CD14-positive monocyte (primary cell): Measurements from ENCODE around the gene CASP12. TPM values are rescaled to one million over a fixed set of nuclear protein-coding genes. Genes with fewer than 3 reads are reported as not detected.

Experiments
- DNase-seq, 3 donors: peaks; one replicate each; pipeline ENCODE4 v3.0.0-alpha.2; 2011 to 2022
- H2AFZ ChIP-seq: 2 replicates; pipeline ENCODE4 v1.6.0; 2012; ENCODE audit warnings: mild to moderate bottlenecking, low read depth, low read length, inconsistent platforms; ENCODE audit not compliant: insufficient read depth, poor library complexity, severe bottlenecking
- H3K27ac ChIP-seq, 2 donors: 1 replicate in 1 of 2; 2 replicates in 1 of 2; pipeline ENCODE4 v1.5.1; 2012 to 2013; ENCODE audit warnings: low read length in 2 of 2, control low read depth in 1 of 2, inconsistent platforms in 1 of 2, low read depth in 1 of 2, mild to moderate bottlenecking in 1 of 2
- H3K27me3 ChIP-seq, 2 donors: one replicate each; pipeline versions ENCODE4 v1.6.0 to v1.6.1; 2011 to 2013; ENCODE audit warnings: low read length in 2 of 2; ENCODE audit not compliant: control insufficient read depth in 2 of 2, insufficient read depth in 2 of 2
- H3K36me3 ChIP-seq, 2 donors: replicated peaks in 1 of 2; 1 replicate in 1 of 2; 2 replicates in 1 of 2; pipeline versions ENCODE4 v1.5.1 to v1.6.1; 2012 to 2013; ENCODE audit warnings: low read length in 2 of 2, control low read depth in 1 of 2, inconsistent platforms in 1 of 2, mild to moderate bottlenecking in 1 of 2; ENCODE audit not compliant: insufficient read depth in 2 of 2, control insufficient read depth in 1 of 2
- H3K4me1 ChIP-seq, 2 donors: 1 replicate in 1 of 2; 2 replicates in 1 of 2; pipeline versions ENCODE4 v1.5.1 to v1.6.1; 2012 to 2013; ENCODE audit warnings: low read length in 2 of 2, control low read depth in 1 of 2, inconsistent platforms in 1 of 2, mild to moderate bottlenecking in 1 of 2, moderate library complexity in 1 of 2; ENCODE audit not compliant: insufficient read depth in 2 of 2, control insufficient read depth in 1 of 2
- H3K4me2 ChIP-seq: replicated peaks from 2 replicates; pipeline ENCODE3; 2012; ENCODE audit warnings: low read length, moderate library complexity, mild to moderate bottlenecking; ENCODE audit not compliant: poor library complexity, severe bottlenecking; ENCODE audit errors: extremely low read depth
- H3K4me3 ChIP-seq, 3 experiments: fragments of 200-600 bp in 1 of 3; sonication (generic) in 1 of 3; replicated peaks in 1 of 3; 1 replicate in 2 of 3; 2 replicates in 1 of 3; pipeline ENCODE4 v1.5.1; 2011 to 2013; ENCODE audit warnings: low read length in 3 of 3, mild to moderate bottlenecking in 3 of 3, control low read depth in 2 of 3, low read depth in 2 of 3, inconsistent platforms in 1 of 3, moderate library complexity in 1 of 3
- H3K79me2 ChIP-seq: 2 replicates; pipeline ENCODE4 v1.6.0; 2012; ENCODE audit warnings: mild to moderate bottlenecking, control low read depth, inconsistent platforms, low read length, moderate library complexity; ENCODE audit not compliant: insufficient read depth
- H3K9ac ChIP-seq: 2 replicates; pipeline ENCODE4 v1.6.0; 2017; ENCODE audit warnings: low read length, mild to moderate bottlenecking; ENCODE audit not compliant: insufficient read depth, poor library complexity, severe bottlenecking
- H3K9me3 ChIP-seq, 2 donors: replicated peaks in 1 of 2; 1 replicate in 1 of 2; 2 replicates in 1 of 2; pipeline versions ENCODE4 v1.5.1 to v1.6.1; 2012 to 2013; ENCODE audit warnings: low read length in 2 of 2, control low read depth in 1 of 2; ENCODE audit not compliant: control insufficient read depth in 1 of 2, insufficient read depth in 1 of 2
- H4K20me1 ChIP-seq: 2 replicates; pipeline ENCODE4 v1.6.0; 2012; ENCODE audit warnings: mild to moderate bottlenecking, low read length, control low read depth, moderate library complexity; ENCODE audit not compliant: insufficient read depth
- H3K27ac Mint-ChIP-seq, 7 donors: one replicate each; pipeline ENCODE4 v1.8.0; 2020; ENCODE audit warnings: mild to moderate bottlenecking in 7 of 7, mixed read lengths in 7 of 7, moderate library complexity in 6 of 7, inconsistent platforms in 2 of 7
- H3K27me3 Mint-ChIP-seq, 3 donors: one replicate each; pipeline ENCODE4 v1.8.0; 2021 to 2022; ENCODE audit warnings: low read depth in 3 of 3, mild to moderate bottlenecking in 3 of 3, mixed read lengths in 3 of 3, moderate library complexity in 3 of 3, inconsistent platforms in 1 of 3
- H3K36me3 Mint-ChIP-seq, 2 donors: one replicate each; pipeline ENCODE4 v1.8.0; 2020; ENCODE audit warnings: mixed read lengths in 2 of 2, inconsistent platforms in 1 of 2, mild to moderate bottlenecking in 1 of 2
- H3K4me1 Mint-ChIP-seq: one replicate; pipeline ENCODE4 v1.8.0; 2020; ENCODE audit warnings: mild to moderate bottlenecking, mixed read lengths
- H3K4me3 Mint-ChIP-seq, 2 donors: one replicate each; pipeline ENCODE4 v1.8.0; 2020; ENCODE audit warnings: mild to moderate bottlenecking in 2 of 2, mixed read lengths in 2 of 2, moderate library complexity in 1 of 2
- H3K9me3 Mint-ChIP-seq, 7 donors: one replicate each; pipeline ENCODE4 v1.8.0; 2020 to 2022; ENCODE audit warnings: mixed read lengths in 7 of 7, mild to moderate bottlenecking in 6 of 7, moderate library complexity in 6 of 7, inconsistent platforms in 2 of 7
- CTCF ChIP-seq: fragments of 200-600 bp; IDR thresholded peaks from one replicate; pipeline ENCODE4 v1.8.0; 2022; ENCODE audit warnings: antibody characterized with exemption, mild to moderate bottlenecking
- WGBS: methylation state at CpG from one replicate; pipeline ENCODE4 v1.1.5; 2013; ENCODE audit warnings: missing lambda C conversion rate; ENCODE audit not compliant: insufficient coverage; 5-methylcytosine and 5-hydroxymethylcytosine counted together
- intact Hi-C, 2 donors: fragments of 100-400 bp; cut with micrococcal nuclease; formaldehyde crosslinking; loops; one replicate each; pipeline versions ENCODE4 v1.15.0 to v1.15.1; 2023
- polyA plus RNA-seq, 3 donors: library from polyadenylated mRNA; depleted of rRNA in 1 of 3; unstranded in 2 of 3; stranded (reverse) in 1 of 3; fragments of 300-500 nt in 2 of 3; fragments of >200 nt in 1 of 3; fragmentation: Illumina TruSeq in 2 of 3; gene quantifications; 1 replicate in 2 of 3; 2 replicates in 1 of 3; pipeline ENCODE4 v1.2.3, GENCODE V29; 2012 to 2021

The CASP12 gene
- polyA plus RNA-seq, 3 donors: not detected

- Mint-ChIP-seq H3K4me3 (no peak overlapping the region), H3K27ac (peak overlapping the region in 3 of 7 donors; percentile 46 to 64 (median 62)), H3K4me1 (peaks cover 12% of the 10 kb centered on the region), H3K9me3 (peaks cover 0 to 2% (median 0%) of the 10 kb centered on the region in 7 donors), H3K36me3 (peaks cover 66 to 67% of the 10 kb centered on the region in 2 donors), H3K27me3 (no peaks in the 10 kb centered on the region)
- DNase-seq: no peak
- intact Hi-C loops: no loop called here
- Histone ChIP-seq H3K4me1 (peaks cover 6 to 7% of the 10 kb centered on the region in 2 donors), H3K9ac (no peak overlapping the region), H3K9me3 (no peaks in the 10 kb centered on the region), H3K36me3 (peaks cover 54 to 73% of the 10 kb centered on the region in 2 donors), H3K79me2 (no peaks in the 10 kb centered on the region), H3K4me3 (no peak overlapping the region), H3K27ac (no peak overlapping the region), H2AFZ (no peak overlapping the region), H3K4me2 (no peak overlapping the region), H3K27me3 (no peaks in the 10 kb centered on the region), H4K20me1 (no peaks in the 10 kb centered on the region)
- TF ChIP-seq CTCF: no peak
Measured at GRCh38 chr11:104944076-104944475, 45.8 kb upstream of the CASP12 start.

GRCh38 chr11:104943561-104943960 lies 45.3 kb upstream of the CASP12 start:
- intact Hi-C loops: no loop called here
- Histone ChIP-seq H4K20me1 (no peaks in the 10 kb centered on the region), H3K4me1 (peaks cover 6 to 7% of the 10 kb centered on the region in 2 donors), H2AFZ (no peak overlapping the region), H3K36me3 (peaks cover 50 to 68% of the 10 kb centered on the region in 2 donors), H3K9ac (no peak overlapping the region), H3K9me3 (no peaks in the 10 kb centered on the region), H3K79me2 (no peaks in the 10 kb centered on the region), H3K27ac (no peak overlapping the region), H3K4me2 (no peak overlapping the region), H3K27me3 (no peaks in the 10 kb centered on the region), H3K4me3 (no peak overlapping the region)
- no peak overlapping the region for H3K4me3 Mint-ChIP-seq
- peaks cover 60 to 62% of the 10 kb centered on the region in 2 donors for H3K36me3 Mint-ChIP-seq
- TF ChIP-seq CTCF: no peak
- H3K9me3 Mint-ChIP-seq: peaks cover 0 to 2% (median 0%) of the 10 kb centered on the region in 7 donors
- H3K4me1 Mint-ChIP-seq: peaks cover 12% of the 10 kb centered on the region
- no CpG with 5 or more reads among the region's 2 CpGs for WGBS
- no peak overlapping the region for H3K27ac Mint-ChIP-seq
- DNase-seq: no peak
- H3K27me3 Mint-ChIP-seq: no peaks in the 10 kb centered on the region
